Left lung (tissue), 10 donors: ENCODE data around the gene EPS8. TPM values are rescaled to one million over a fixed set of nuclear protein-coding genes. Genes with fewer than 3 reads are reported as not detected.
"Not testable (repeated sequence)": the region's sequence is repeated elsewhere in the genome, so short reads cannot be mapped to it uniquely, and the experiment has no call there.

Source experiments
- ATAC-seq: fragments of 200-7000 bp; cut with Tn5 transposase; one replicate; pipeline ENCODE4 v1.9.1; 2020; ENCODE audit warnings: moderate library complexity
- DNase-seq, 4 donors: peaks; one replicate each; pipeline ENCODE4 v3.0.0-alpha.2; 2013 to 2020
- H3K27ac ChIP-seq, 2 donors: fragments of 200-600 bp; sonication (generic) in 1 of 2; one replicate each; pipeline versions ENCODE4 v1.5.0 to v1.8.0; 2020 to 2021
- H3K27me3 ChIP-seq, 2 donors: fragments of 200-600 bp; sonication (generic) in 1 of 2; one replicate each; pipeline versions ENCODE4 v1.5.0 to v1.8.0; 2020 to 2021
- H3K36me3 ChIP-seq, 2 donors: fragments of 200-600 bp; sonication (generic) in 1 of 2; one replicate each; pipeline versions ENCODE4 v1.5.0 to v1.8.0; 2020 to 2021
- H3K4me1 ChIP-seq, 2 donors: fragments of 200-600 bp; one replicate each; pipeline ENCODE4 v1.8.0; 2021
- H3K4me3 ChIP-seq, 2 donors: fragments of 200-600 bp; sonication (generic) in 1 of 2; one replicate each; pipeline versions ENCODE4 v1.5.0 to v1.8.0; 2020 to 2021; ENCODE audit warnings: mild to moderate bottlenecking in 1 of 2
- H3K9me3 ChIP-seq, 2 donors: fragments of 200-600 bp; sonication (generic) in 1 of 2; one replicate each; pipeline versions ENCODE4 v1.5.0 to v1.8.0; 2020 to 2021
- CTCF ChIP-seq, 2 donors: fragments of 200-600 bp; sonication (generic) in 1 of 2; IDR thresholded peaks; one replicate each; pipeline versions ENCODE4 v1.5.0 to v1.8.0; 2021; ENCODE audit warnings: antibody characterized with exemption in 2 of 2
- intact Hi-C, 2 donors: fragments of 100-400 bp; cut with DNase I; formaldehyde crosslinking; loops; one replicate each; pipeline versions ENCODE4 v1.11.2 to v1.14.2; 2022
- polyA plus RNA-seq, 6 donors: library from polyadenylated mRNA; unstranded; fragments of 120-200 nt; gene quantifications; one replicate each; pipeline ENCODE4 v1.2.1, GENCODE V29; 2013; ENCODE audit not compliant: insufficient read length in 6 of 6
- total RNA-seq, 2 donors: library from RNA; stranded (reverse); fragmentation: NEBNext Ultra II Directional; extraction: Animal tissue kit (Norgen Biotek cat#: 25700); gene quantifications; one replicate each; pipeline ENCODE4 v1.2.1, GENCODE V29; 2021
- donor health status: DM: no; HTN: yes; CAD: no.
- donor health status: DM: no; HTN: no; CAD: no.

The EPS8 gene
- total and polyA plus RNA-seq, 8 donors: 29.0 to 64.8 (median 42.6) TPM

DNA sequence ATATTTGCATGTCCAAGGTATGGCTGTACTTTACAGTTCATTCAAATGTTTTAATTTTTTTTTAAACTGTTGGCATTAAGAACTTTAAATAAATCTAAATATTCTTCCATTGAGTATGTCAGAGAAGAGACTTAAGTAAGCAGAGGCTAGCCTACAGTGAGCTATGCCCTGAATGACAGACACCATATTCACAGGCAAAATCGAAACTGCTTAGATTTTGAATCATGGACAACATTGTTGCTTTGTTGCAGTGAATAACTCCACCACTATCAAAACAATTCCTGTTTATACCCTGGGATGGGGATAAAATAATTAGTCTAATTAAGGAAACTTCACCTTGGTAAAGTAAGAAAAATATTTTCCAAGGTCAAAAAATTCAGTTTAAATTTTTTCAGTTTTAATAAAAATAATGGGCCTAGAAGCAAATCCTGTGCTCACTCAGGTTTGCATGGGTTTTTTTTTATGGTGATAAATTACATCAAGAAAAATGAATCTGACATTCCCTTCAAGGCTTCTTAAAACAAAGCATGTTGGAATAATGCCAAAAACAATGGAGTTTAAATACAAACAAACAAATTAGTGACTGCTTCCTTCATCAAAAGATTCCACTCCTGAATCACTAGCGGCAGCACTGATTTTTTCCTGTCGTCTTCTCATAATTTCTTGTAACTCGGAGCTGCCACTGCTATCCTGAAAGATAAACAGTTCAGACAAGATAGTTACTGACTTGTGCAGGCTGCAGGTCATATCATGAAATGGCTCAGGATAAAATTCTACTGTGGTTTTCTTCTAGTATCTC, 168.2 kb downstream of the EPS8 start:
- no peak for TF ChIP-seq CTCF (IDR thresholded peaks at IDR 0.05)
- DNase-seq (no peak), ATAC-seq (no peak)
- no peak overlapping the region for H3K27ac ChIP-seq
- no peaks in the 10 kb centered on the region for H3K4me1 ChIP-seq
- intact Hi-C loops: no loop called here
- peaks cover 0 to 17% of the 10 kb centered on the region in 2 donors for H3K36me3 ChIP-seq
- H3K27me3 ChIP-seq: no peaks in the 10 kb centered on the region
- H3K4me3 ChIP-seq: no peak overlapping the region
- no peaks in the 10 kb centered on the region for H3K9me3 ChIP-seq

DNA sequence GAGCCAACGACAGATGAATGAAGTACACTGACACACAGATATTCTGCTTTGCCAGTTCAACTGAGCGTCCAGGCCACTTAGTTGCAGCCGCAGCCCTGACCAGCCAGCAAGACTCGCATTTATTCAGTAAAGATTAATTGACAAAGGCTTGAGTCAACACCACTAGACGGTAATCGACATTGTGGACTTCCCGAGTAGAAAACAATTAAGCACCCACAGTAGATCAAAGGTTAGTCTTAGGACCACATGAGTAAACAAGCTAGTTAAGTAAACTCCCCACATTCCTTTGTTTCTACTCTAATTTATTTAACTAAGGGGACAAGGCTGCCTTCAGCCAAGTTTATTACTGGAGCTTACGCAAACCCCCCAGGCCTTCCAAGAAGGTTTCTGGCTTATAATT, 172.7 kb downstream of the EPS8 start:
- H3K27me3 ChIP-seq, DNase-seq, H3K36me3 ChIP-seq, H3K4me1 ChIP-seq, H3K27ac ChIP-seq, H3K4me3 ChIP-seq, intact Hi-C loops, ATAC-seq: not testable (repeated sequence)
- H3K9me3 ChIP-seq: peaks cover 0 to 12% of the 10 kb centered on the region in 2 donors

- ATAC-seq (no peak), DNase-seq (no peak)
- no peak overlapping the region for H3K4me3 ChIP-seq
- no peak for TF ChIP-seq CTCF (IDR thresholded peaks at IDR 0.05)
- H3K27ac ChIP-seq: no peak overlapping the region
- H3K4me1 ChIP-seq: no peaks in the 10 kb centered on the region
- H3K27me3 ChIP-seq: no peaks in the 10 kb centered on the region
- no peaks in the 10 kb centered on the region for H3K36me3 ChIP-seq
- intact Hi-C loops: no loop called here
- peaks cover 0 to 12% of the 10 kb centered on the region in 2 donors for H3K9me3 ChIP-seq
These were observed 175.2 kb downstream of the EPS8 start for GRCh38 chr12:15613981-15614380.

DNA sequence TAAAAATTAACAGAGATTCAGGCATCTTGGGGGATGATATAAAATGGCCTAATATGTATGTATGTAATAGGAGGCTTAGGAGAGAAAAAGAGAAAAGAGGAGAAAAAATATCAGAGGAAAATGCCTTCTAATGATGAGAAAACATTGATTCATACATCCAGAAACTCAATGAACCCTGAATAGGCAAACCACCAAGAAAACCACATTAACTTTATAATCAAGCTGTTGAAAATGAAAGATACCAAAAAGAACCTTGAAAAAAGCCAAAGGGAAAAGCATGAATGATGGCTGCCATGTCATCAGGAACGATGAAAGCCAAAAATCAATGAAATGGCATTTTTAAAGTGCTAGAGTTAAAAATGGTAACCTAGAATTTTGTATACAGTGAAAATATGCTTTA, 180.2 kb downstream of the EPS8 start:
- Histone ChIP-seq H3K36me3 (no peaks in the 10 kb centered on the region), H3K4me3 (no peak overlapping the region), H3K27ac (no peak overlapping the region), H3K4me1 (no peaks in the 10 kb centered on the region), H3K27me3 (no peaks in the 10 kb centered on the region), H3K9me3 (peaks cover 0 to 9% of the 10 kb centered on the region in 2 donors)
- intact Hi-C loops: no loop called here
- TF ChIP-seq CTCF (IDR thresholded peaks at IDR 0.05): no peak
- no peak for ATAC-seq
- DNase-seq: no peak

DNA sequence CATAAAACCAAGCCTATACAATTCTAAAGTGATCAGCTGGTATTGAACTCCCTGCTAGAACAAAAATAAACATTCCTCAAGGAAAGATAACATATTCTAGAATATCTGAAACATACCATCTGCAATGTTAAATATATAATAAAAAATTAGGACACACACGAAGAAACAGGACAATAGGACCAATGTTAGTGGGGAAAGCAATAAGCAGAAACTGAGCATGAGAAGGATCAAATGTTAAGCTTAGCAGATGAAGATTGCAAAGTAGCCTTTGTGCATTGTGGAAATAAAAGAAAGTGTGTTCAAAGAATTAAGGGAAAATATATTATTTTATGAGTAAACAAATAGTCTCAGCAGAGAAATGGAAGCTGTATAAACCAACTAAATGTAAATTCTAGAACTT, 180.8 kb downstream of the EPS8 start:
- Histone ChIP-seq H3K4me3 (no peak overlapping the region), H3K9me3 (peaks cover 0 to 3% of the 10 kb centered on the region in 2 donors), H3K27me3 (no peaks in the 10 kb centered on the region), H3K36me3 (no peaks in the 10 kb centered on the region), H3K4me1 (no peaks in the 10 kb centered on the region), H3K27ac (no peak overlapping the region)
- intact Hi-C loops: no loop called here
- DNase-seq (no peak), ATAC-seq (no peak)
- TF ChIP-seq CTCF (IDR thresholded peaks at IDR 0.05): no peak
